ENCODE data around the gene CD6.

The CD6 gene, protein sequence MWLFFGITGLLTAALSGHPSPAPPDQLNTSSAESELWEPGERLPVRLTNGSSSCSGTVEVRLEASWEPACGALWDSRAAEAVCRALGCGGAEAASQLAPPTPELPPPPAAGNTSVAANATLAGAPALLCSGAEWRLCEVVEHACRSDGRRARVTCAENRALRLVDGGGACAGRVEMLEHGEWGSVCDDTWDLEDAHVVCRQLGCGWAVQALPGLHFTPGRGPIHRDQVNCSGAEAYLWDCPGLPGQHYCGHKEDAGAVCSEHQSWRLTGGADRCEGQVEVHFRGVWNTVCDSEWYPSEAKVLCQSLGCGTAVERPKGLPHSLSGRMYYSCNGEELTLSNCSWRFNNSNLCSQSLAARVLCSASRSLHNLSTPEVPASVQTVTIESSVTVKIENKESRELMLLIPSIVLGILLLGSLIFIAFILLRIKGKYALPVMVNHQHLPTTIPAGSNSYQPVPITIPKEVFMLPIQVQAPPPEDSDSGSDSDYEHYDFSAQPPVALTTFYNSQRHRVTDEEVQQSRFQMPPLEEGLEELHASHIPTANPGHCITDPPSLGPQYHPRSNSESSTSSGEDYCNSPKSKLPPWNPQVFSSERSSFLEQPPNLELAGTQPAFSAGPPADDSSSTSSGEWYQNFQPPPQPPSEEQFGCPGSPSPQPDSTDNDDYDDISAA

DNA sequence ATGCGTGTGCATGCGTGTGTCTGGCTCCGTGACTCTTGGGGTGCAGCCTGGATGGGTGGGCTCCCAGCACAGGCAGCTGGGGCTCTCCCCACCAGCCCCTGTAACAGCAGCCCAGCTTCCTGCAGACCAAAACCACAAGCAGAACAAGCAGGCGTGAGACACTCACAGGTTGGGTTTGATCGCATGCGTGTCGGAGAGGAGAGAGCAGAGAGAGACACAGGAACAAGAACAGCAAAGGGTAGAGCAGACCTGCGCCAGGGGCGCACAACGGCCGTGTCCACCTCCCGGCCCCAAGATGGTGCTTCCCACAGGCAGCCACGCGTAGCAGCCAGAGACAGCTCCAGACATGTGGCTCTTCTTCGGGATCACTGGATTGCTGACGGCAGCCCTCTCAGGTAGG lies at the start of gene CD6:
TSS of gene CD6 (plus strand) at position 161 of the 400 bp plus-strand sequence. CDS start at position 347, 186 bp downstream.
- DNase-seq (ENCODE audit: low spot score): no peak

DNA sequence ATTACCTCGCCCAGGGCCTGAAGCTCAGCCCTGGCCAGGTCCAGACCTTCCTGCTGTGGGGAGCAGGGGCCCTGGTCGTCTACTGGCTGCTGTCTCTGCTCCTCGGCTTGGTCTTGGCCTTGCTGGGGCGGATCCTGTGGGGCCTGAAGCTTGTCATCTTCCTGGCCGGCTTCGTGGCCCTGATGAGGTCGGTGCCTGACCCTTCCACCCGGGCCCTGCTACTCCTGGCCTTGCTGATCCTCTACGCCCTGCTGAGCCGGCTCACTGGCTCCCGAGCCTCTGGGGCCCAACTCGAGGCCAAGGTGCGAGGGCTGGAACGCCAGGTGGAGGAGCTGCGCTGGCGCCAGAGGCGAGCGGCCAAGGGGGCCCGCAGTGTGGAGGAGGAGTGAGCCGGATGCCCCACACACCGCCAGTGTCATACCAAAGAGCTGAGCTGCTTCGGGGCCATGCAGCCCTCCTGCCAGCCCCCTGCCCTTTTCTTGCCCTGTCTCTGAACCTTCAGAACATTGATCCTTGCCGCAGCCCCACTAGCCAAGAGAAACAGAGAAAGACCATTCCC lies 49.6 kb upstream of the CD6 start:
- no peak for DNase-seq (ENCODE audit: low spot score)

DNA sequence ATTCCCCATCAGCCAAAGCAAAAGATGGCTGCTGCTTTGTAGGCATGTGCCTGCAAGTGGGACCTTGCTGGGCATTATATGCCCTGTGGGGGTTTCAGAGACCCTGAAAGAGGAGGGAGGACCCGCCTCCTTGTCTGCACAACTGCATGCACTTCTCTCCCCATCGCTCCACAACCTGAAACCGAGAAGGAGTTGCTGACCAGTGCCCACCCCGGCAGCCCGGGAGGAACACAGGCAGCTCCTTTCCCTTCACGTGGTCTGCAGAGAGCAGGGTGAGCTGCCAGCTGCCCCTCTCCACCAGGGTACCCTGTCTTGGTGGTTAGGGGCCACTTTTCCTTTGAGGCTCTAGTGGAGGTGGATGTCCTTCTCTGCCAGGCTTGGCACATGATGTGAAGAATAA lies 48.6 kb upstream of the CD6 start:
- DNase-seq (ENCODE audit: low spot score): no peak

DNA sequence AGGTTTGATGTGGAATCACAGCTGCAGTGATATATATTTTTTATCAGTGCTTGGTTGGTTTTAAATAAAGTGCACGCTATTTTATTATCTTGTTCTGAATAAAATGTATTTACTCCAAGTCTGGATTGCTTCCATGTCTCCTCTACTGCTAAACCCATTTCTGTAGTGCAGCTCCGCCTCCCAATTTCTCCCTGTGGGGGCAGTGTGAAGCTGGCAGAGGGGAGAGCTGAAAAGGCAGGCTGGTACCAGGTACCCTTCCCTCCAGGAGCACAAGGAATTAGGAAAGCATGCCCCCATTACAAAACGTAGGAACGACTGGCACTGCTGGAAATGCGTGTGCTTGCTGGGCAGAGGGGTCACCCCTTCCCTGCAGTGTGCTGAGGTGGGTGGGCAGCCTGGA lies 48.2 kb upstream of the CD6 start:
- peak; percentile 37 for DNase-seq (ENCODE audit: low spot score)

DNA sequence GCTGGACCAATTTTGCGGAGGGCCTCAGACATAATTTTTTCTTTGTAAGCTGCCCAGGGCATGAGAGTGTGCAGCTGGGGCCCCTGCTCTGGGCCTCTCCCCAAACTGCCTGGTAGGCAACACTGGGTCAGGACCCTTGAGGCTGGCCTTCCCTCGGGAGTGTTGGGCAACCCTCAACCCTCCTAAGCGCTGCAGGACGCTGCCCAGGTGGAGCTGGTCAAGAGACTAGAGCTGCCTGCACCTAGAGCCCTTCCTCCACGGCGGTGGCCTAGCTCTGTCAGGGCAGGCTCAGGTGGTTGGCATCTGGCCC lies 47.7 kb upstream of the CD6 start:
- DNase-seq (ENCODE audit: low spot score): no peak

DNA sequence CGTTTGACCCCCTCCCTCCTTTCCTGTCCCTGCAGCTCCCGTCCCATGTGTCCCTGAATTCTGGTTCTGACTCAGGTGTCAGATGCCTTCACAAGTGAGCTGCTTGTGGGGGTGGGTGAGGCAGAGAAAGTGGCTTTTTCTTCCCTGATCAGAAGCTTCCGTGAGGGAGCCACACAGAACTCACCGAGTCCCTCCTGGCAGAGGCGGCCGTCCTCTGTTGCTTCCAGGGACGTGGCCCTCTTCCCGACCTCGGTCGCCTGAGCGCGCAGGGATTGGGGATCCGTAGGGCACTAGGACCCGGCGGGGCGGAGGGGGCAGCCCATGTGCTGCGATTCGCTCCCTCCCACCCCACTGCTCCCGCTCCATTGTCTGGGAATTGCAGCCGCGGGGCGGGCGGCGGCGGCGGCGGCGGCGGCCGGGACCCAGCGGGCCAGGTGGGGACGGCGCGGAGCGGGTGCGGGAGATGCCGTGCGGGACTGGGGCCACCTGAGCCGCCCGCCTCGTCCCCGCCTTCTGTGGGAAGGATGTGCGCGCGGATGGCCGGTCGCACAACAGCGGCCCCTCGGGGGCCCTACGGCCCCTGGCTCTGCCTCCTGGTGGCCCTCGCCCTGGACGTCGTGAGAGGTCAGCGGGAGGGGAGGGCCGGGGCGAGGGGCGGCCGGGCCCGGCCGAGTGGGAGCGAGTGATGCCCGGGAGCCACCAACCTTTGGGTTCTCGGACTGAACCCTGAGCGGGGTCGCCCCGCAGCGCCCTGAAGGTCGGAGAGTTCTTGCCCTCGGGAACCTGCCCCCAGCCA lies 47.2 kb upstream of the CD6 start, which contains the start of gene TMEM132A:
TSS of gene TMEM132A (plus strand) at position 351 of the 796 bp plus-strand sequence. CDS start at position 525, 174 bp downstream.
- peak; percentile 85 for DNase-seq (ENCODE audit: low spot score)

DNA sequence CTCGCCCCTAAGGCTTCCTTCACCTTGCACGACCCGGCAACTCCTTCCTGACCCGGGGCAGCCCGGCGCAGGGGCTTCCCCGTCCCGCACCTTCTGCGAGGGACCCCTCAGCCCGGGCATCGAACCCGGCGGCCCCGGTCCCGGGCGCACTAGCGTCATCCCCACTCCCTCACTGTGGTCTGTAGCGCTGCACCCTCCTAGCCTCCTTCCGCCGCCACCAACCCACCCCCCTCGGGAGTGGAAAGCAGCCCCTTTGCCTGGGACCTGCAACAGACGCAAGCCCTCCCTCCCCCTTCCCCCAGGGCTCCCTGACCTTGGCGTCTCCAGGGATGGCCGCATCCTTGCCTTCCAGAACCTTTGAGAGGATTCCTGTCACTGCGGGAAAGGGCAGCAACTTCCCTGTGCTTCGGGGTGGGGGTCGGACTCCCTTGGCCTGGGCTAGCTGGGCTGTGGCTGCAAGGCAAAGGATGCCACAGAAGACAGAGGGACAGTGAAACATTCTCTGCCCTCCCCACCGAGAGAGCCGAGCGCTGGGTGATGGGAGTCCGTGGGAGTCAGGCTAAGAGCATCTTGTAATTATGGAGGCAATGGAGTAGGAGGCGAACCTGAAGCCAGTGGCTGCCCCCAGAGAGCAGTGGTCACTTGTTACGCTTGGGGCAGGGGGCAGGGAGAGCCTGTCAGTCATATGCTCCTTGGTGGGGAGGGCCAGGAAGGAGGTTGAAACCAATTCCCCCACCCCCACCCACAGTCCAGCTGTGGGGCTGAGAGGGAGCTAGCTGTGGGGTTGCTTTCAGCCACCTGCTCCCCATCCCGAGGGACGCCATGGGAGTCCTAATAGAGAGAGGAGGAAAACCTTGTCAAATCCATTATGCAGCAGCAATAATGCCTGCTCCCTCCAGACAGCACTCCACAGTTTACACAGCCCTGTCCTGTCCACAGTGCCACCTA lies 46.3 kb upstream of the CD6 start:
- peak; percentile 35 for DNase-seq (ENCODE audit: low spot score)

DNA sequence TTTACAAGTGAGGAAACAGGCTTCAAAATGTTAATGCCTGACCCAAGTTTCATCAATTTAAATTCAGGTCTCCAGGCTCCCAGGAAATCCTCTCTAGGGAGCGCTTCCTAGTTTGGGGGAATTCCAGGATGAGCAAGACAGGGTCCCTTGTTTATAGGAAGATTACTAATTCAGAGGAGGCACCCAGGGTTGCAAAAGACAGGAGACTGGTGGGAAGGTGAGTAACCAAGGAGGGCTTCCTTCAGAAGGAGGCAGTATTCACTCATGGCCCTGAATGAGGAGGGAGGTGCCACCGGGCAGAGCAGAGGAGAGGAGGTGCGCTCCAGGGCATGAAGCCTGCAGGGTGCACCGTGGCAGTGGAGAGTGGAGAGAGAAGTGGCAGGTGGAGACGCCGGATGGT lies 45.6 kb upstream of the CD6 start:
- DNase-seq (ENCODE audit: low spot score): peak; percentile 26

DNA sequence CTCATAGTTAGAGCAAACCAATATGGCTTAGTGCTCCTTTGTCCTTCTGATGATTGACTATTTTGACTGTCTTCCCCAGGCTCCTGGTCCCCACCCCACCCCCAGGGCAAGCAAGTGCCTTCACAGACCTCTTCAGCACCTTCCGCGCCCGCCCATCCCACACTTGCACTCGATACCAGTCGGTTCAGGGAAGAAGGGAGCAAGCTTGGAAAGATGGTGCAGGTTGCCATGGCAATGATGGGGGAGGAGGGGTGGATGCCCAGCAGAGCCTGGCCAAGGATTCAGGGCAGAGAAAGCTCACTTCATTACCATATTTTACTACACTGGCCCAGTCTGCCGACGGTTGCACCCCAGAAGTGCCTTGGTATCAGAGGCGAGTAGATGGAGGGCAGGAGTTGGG lies 45.0 kb upstream of the CD6 start:
- DNase-seq (ENCODE audit: low spot score): peak; percentile 71

DNA sequence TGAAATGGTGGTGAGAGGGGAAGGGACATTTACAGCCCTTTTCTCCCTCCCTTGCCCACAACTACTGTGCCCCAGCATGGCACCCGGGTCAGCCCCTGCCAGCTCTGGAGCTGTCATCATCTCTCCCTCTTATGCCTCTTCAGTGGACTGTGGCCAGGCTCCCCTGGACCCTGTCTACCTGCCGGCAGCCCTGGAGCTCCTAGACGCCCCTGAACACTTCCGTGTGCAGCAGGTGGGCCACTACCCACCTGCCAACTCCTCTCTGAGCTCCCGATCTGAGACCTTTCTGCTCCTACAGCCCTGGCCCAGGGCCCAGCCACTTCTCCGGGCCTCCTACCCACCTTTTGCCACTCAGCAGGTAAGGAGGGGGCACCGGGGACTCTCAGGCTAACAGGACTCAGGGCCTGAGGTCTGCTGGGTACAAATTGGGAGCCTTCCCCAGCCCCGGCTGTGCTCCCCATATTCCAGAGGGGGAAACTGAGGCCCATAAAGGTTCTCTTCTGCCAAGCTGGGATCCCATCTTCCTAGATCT lies 44.4 kb upstream of the CD6 start:
- no peak for DNase-seq (ENCODE audit: low spot score)

DNA sequence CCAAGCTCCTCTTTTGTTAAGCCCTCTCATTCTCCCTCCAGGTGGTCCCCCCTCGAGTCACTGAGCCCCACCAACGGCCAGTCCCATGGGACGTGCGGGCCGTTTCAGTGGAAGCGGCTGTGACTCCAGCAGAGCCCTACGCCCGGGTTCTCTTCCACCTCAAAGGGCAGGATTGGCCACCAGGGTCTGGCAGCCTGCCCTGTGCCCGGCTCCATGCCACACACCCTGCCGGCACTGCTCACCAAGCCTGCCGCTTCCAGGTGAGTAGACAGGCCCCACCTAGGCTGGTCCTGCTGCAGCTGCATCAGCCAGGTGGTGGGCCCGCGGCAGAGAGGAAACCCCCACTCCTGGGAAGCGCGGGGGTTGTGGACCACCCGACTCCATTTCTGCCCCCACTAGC lies 43.9 kb upstream of the CD6 start:
- no peak for DNase-seq (ENCODE audit: low spot score)

DNA sequence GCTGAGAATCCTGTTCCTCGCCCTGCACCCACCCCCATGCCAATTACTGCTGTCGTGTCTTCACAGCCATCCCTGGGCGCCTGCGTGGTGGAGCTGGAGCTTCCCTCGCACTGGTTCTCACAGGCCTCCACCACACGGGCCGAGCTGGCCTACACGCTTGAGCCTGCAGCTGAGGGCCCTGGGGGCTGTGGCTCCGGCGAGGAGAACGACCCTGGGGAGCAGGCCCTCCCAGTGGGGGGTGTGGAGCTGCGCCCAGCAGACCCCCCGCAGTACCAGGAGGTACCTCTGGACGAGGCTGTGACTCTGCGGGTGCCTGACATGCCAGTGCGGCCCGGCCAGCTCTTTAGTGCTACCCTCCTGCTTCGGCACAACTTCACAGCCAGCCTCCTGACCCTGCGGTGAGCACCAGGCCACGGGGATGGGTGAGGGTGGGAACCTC lies 42.9 kb upstream of the CD6 start:
- no peak for DNase-seq (ENCODE audit: low spot score)

DNA sequence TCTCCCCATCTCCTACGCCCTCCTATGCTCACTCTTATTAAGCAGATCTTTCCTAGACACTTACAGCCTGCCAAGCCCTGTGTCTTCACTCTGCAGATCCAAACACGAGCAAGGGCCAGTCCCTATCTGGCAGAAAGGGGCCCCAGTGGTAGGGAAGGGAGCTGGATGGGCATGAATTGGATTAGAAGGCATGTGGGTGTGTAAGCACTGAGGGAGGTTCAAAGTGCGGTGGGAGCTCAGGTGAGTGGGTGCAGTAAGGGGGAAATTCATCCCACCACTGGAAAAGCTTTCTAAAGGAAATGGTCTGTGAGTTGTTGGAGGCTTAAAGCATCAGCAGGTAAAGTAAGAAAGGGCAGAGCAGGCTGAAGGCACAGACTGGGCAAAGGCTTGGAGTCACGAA lies 41.7 kb upstream of the CD6 start:
- DNase-seq (ENCODE audit: low spot score): no peak

DNA sequence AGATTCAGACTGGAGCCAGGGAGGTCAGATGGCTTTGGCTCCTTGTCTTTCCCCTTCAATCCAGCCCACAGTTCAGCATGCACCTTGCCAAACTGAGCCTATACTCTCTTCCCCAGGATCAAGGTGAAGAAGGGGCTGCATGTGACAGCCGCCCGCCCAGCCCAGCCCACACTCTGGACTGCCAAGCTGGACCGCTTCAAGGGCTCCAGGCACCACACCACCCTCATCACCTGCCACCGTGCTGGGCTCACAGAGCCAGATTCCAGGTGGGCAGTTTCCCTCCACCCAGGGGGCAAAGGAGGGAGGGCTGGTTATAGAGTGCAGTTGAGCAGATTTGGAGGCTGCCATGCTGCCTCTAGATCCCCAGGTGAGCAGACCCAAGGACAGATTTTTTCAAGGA lies 41.1 kb upstream of the CD6 start:
- DNase-seq (ENCODE audit: low spot score): no peak

DNA sequence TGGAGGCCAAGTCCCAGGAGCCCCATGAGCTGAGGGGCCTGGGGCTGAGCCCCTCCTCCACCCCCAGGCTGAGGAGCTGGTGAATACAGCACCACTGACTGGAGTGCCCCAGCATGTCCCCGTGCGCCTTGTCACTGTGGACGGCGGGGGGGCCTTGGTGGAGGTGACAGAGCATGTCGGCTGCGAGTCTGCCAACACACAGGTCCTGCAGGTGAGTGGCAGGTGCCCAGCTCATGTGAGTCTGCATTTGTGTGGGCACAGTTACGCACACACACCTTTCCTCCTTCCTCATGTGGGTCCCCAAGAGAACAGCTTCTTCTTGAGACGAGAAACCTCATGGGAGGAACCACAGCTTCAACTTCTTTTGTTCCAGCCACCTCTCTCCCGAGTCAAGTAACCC lies 39.6 kb upstream of the CD6 start:
- DNase-seq (ENCODE audit: low spot score): no peak

DNA sequence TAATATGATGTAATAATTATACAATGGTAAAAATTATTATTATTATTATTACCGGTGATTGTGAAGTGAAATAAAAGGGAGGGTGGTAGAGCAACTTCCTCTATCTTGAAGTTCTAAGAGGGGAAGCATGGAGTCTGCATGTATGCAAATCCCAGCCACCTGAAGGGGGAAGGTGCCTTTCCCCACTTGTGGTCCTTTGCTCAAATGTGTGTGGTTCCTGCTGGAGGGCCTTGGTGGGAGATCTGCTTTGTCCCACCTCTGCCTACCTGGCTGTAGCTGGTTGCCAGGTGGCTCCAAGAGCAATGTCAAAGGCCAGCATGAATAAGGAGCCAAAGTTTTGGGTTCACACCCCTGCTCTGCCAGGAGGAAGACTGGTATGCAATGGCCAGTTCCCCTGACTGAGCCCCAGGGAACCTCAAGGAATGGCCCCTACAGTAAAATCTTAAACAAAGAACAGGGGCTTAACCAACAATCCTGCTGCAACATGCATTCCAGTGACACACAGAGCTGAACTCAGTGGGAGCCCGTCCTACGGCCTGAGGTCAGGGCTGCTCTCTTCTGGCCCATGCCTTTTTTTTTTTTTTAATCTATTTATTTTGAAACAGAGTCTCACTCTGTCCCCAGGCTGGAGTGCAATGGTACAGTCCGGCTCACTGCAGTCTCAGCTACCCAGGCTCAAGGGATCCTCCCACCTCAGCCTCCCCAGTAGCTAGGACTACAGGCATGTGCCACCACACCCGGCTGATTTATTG lies 38.7 kb upstream of the CD6 start:
- DNase-seq (ENCODE audit: low spot score): no peak

DNA sequence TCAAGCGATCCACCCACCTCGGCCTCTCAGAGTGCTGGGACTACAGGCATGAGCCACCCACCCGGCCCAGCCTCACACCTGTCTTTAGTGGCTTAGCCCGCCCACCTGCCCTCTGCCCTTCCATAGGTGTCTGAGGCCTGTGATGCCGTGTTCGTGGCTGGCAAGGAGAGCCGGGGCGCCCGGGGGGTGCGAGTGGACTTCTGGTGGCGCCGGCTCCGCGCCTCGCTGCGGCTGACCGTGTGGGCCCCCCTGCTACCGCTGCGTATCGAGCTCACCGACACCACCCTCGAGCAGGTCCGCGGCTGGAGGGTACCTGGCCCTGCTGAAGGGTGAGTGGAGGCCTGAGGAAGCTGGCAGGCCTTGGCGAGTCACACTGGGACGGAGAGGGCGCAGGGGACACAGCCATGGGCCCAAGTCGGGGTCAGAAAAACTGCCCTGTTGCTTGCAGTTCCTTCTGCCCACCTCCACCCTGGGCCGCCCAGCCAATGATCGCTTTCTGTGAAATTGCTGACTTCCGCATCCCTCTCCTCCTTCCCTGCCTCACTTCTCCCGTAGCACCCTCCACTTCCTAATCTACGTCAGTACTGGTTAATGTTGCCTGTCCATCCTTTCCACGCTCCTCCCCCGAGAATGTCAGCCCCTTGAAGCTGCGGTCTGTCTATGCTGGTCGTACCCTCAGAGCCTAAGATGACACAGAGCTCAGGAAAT lies 37.9 kb upstream of the CD6 start:
- no peak for DNase-seq (ENCODE audit: low spot score)

DNA sequence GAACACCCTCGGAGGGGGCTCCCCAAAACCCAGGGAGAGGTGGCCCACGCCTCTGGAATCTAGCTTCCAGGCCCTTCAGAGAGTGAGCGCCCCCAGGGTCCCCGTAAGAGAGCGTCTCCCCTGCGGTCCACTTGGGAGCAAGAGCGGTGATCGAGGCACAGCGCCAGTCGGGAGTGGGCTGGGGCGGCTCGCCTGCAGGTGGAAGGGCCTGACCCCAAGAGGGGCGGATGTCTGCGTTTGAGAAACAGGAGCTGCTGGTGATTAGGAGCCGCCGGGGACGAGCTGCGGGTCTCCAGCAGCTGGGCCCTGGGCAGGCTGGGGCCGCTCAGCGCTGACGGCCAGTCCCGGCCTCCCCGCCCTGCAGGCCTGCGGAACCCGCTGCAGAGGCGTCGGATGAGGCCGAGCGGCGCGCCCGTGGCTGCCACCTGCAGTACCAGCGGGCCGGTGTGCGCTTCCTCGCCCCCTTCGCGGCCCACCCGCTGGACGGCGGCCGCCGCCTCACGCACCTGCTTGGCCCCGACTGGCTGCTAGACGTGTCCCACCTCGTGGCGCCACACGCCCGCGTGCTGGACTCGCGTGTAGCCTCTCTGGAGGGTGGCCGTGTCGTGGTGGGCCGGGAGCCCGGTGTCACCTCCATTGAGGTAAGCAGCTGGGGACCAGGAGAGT lies 37.2 kb upstream of the CD6 start:
- DNase-seq (ENCODE audit: low spot score): no peak

Measured in cerebellar cortex (tissue), 1 donor.